GM12864 (cell line): Measurements from ENCODE around the gene NACA2.
"Not testable (repeated sequence)": the region's sequence is repeated elsewhere in the genome, so short reads cannot be mapped to it uniquely, and the experiment has no call there.

ENCODE experiments used
- DNase-seq: peaks from one replicate; pipeline ENCODE4 v3.0.0-alpha.2; 2011; ENCODE audit warnings: low read depth
- H3K4me3 ChIP-seq: 2 replicates; pipeline ENCODE4 v1.5.1; 2011; ENCODE audit warnings: mild to moderate bottlenecking, low read depth, low read length, control low read depth
- TF ChIP-seq, protein P1 (sequence below): IDR thresholded peaks from 2 replicates; pipeline ENCODE4 v1.5.1; 2011; ENCODE audit warnings: low read depth, mild to moderate bottlenecking, moderate library complexity, low read length, control low read depth, inconsistent platforms; ENCODE audit errors: missing control alignments

The NACA2 gene

DNA sequence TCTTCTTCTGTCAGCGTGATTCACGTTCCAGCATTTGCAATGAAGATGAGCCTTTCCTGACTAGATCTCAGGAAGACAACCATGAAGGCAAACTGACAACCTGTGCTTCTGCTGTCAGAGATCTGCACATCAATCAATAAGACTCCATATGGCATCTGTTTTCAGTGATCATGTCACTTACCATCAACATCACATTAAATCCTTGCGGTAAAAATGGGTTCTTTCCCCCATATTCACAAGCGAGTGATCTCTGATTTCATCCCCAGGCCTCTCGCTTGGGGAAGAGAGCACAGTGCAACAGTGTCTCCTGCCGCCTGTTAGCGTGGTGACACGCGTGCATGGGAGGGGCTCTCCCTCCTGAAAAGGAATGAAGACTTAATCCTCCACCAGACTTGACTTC is 11.1 kb downstream of the NACA2 start:
- TF ChIP-seq, protein P1, sequence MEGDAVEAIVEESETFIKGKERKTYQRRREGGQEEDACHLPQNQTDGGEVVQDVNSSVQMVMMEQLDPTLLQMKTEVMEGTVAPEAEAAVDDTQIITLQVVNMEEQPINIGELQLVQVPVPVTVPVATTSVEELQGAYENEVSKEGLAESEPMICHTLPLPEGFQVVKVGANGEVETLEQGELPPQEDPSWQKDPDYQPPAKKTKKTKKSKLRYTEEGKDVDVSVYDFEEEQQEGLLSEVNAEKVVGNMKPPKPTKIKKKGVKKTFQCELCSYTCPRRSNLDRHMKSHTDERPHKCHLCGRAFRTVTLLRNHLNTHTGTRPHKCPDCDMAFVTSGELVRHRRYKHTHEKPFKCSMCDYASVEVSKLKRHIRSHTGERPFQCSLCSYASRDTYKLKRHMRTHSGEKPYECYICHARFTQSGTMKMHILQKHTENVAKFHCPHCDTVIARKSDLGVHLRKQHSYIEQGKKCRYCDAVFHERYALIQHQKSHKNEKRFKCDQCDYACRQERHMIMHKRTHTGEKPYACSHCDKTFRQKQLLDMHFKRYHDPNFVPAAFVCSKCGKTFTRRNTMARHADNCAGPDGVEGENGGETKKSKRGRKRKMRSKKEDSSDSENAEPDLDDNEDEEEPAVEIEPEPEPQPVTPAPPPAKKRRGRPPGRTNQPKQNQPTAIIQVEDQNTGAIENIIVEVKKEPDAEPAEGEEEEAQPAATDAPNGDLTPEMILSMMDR: no peak
- DNase-seq: no peak
- no peak overlapping the region for H3K4me3 ChIP-seq

DNA sequence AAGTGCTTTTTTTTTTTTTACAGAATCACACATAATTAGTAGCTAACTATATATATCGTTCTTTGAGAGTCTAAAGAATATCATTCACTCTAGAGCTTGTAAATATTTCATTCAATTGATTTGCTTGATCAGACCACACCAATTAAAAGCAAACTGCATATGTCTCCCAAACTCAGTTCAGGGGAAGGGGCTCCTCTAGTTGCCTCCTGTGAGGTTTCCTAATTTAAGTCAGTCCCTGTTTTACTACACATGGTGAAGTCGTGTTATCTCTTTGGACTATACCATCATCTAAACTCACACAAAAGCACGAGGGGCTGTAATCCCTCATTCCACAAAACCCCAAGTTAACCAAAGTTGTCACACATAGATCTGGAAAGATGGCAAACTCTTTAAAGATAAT is 11.7 kb downstream of the NACA2 start:
- DNase-seq: no peak
- H3K4me3 ChIP-seq: no peak overlapping the region
- TF ChIP-seq, protein P1: no peak

DNA sequence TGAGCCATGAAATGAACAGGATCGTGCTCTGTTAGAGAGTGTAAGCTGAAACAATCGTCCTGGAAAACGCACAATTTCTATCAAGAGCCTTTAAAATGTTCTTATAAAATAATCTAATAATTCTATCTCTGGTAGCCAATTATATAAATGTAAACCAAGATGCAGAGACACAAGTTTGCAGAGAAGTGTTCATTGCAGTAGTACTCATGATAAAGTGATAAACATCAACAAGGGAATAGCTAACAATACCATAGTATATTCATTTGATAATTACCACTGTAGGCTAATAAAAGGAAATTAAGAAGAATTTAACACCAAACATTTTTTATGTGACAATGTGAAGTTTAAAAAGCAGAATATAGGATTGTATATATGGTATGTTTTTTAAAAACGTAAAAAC is 12.4 kb downstream of the NACA2 start:
- TF ChIP-seq, protein P1: no peak
- no peak overlapping the region for H3K4me3 ChIP-seq
- no peak for DNase-seq

DNA sequence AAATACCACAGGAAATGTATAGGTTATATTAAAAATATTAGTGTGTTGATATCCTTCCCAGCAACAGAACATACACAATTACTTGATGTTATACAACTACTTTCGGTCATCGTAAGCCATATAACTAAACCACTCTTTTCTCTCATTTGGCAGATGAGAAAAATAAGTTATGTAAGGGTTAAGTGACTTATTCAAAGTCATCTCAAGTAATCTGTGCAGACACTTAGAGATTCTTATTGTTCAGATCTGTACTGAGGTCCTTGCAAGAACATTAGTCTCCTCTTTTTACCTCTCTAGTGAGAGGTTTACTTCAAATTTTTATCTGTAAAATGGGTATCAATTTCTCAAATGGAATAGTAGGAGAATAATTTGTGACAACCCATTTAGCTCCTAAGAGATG is 15.0 kb downstream of the NACA2 start:
- no peak for DNase-seq
- no peak overlapping the region for H3K4me3 ChIP-seq
- TF ChIP-seq, protein P1: no peak

DNA sequence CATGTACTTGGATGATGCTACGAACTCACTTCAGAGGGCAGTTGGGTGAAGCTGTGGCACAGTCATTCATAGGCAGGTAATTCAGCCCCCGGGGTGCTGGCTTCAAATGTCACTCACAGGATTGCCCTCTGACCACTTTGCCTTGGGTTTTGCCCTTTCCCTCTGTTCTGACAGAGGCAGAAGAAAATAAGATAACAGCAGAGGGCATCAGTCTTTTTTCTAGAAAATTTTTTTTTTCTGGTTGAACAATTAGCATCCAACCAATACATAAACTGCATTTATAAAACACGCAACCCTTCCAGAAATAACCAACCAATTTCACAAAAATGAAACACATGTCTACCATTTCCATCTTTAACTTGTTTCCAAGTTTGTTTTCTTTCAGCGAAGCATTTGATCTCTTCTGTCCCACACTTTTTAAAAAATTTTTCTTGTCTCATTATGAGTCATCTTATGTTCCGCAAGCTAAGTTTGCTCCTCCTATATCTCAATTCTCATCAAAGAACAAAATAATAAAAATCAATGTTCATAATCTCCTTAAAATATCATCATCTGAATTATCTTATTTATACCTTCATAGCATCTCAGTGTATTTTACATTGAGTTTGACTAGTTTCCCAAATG is 15.6 kb downstream of the NACA2 start:
- no peak overlapping the region for H3K4me3 ChIP-seq
- TF ChIP-seq, protein P1: peak; percentile 6
- no peak for DNase-seq

DNA sequence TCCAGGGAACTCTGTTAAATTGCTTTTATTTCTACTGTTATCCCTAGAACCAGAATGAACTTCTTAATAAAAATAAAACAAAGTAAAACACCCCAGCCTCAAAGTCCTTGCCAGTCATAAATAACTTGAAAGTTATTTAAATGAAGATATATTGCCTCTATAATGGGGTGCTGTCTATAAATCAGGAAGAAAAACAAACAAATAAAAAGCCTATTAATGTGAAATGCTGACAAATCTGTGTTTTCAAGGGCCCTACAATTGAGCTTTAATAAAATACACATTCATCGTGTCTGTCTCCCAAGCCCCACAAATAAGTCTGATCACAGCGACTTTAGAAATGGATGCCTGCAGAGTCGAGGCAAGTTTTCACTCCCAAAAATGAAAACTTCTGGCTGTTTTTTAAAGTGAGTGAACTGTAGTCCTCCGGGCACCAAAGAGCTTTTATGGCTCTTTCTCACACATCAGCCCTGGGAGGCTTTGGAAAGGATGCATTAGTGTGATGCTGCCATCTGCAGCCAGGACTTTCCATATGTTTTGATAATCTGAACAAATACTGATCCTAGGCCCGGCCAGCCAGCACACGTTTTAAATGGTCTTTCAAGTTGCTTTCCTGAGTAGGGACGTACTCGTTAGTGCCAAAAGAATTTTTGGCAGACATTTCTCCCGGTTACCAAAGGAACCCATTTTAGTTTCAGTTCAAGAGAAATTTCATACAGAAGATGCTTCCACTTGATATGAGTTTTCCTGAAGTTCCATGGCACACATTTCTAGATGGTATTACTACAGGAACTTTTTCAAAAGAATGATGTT is 16.3 kb downstream of the NACA2 start:
- no peak for DNase-seq
- no peak overlapping the region for H3K4me3 ChIP-seq
- TF ChIP-seq, protein P1: no peak

DNA sequence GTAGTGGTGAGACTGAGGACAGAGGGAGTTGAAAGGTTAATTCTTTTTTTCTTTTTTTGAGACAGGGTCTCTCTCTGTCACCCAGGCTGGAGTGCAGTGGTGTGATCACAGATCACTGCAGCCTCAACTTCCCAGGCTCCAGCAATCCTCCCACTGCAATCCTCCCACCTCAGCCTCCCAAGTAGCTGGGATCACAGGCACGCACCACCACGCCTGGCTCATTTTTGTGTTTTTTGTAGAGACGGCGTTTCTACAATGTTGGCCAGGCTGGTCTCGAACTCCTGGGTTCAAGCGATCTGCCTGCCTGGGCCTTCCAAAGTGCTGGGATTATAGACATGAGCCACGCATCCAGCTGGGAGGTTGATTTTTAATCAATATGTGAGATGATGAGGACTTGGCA is 18.5 kb downstream of the NACA2 start:
- DNase-seq, H3K4me3 ChIP-seq: not testable (repeated sequence)
